ENCODE results near the gene SEMA5B.

The SEMA5B gene

DNA sequence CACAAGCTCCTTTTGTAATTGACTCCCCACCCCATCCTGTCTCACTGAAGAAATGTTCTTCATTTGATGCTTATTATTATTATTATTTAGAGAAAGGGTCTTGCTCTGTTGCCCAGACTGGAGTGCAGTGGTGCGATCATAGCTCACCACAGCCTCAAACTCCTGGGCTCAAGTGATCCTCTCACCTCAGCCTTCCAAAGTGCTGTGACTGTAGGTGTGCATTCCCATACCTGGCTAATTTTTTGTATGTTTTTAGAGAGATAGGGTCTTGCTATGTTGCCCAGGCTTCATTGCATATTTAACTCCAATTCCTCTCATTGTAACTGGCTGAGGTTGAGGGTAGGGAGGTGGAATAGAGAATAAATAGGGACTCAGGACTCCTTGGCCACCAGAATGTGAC is 22.3 kb downstream of the SEMA5B start:
- no peak overlapping the region for H3K27ac ChIP-seq
- no peak for TF ChIP-seq ZFX (IDR thresholded peaks at IDR 0.05; ENCODE audit: borderline replicate concordance)
- TF ChIP-seq, protein P1, sequence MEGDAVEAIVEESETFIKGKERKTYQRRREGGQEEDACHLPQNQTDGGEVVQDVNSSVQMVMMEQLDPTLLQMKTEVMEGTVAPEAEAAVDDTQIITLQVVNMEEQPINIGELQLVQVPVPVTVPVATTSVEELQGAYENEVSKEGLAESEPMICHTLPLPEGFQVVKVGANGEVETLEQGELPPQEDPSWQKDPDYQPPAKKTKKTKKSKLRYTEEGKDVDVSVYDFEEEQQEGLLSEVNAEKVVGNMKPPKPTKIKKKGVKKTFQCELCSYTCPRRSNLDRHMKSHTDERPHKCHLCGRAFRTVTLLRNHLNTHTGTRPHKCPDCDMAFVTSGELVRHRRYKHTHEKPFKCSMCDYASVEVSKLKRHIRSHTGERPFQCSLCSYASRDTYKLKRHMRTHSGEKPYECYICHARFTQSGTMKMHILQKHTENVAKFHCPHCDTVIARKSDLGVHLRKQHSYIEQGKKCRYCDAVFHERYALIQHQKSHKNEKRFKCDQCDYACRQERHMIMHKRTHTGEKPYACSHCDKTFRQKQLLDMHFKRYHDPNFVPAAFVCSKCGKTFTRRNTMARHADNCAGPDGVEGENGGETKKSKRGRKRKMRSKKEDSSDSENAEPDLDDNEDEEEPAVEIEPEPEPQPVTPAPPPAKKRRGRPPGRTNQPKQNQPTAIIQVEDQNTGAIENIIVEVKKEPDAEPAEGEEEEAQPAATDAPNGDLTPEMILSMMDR (IDR thresholded peaks at IDR 0.05) = no peak

DNA sequence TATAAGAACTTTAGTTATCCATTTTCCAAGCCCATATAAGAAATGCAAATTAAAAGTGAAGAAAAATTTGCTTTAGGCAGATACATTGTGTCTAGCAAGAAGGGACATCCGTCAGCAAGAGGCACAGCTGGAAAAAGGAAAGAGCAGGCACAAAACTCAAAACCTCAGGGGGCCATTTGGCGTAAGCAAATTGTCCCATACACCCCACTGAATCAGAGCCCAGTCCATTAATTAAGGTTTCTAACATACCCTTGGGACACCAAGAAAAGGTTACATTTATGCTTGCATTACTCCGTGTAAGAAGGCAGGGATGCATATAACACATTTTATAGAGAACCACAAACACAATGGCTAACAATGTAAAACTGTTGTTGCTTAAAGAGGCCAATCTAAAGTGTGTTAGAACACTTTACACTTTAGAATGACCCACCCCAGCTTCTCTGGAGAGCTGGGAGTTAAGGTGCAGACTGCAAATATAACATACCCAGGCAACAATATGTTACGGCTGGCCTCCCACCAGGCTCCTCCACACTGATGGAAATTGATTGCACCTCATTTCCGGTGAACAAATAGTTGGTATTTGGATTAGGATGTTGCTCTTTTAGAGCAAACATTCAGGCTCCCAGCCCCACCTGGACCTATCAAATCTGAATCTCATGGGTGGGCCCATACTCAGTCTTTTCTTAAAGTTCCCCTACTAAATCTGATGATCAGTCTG is 23.2 kb downstream of the SEMA5B start:
- no peak for TF ChIP-seq ZFX (IDR thresholded peaks at IDR 0.05; ENCODE audit: borderline replicate concordance)
- TF ChIP-seq, protein P1 (IDR thresholded peaks at IDR 0.05) = no peak
- no peak overlapping the region for H3K27ac ChIP-seq

DNA sequence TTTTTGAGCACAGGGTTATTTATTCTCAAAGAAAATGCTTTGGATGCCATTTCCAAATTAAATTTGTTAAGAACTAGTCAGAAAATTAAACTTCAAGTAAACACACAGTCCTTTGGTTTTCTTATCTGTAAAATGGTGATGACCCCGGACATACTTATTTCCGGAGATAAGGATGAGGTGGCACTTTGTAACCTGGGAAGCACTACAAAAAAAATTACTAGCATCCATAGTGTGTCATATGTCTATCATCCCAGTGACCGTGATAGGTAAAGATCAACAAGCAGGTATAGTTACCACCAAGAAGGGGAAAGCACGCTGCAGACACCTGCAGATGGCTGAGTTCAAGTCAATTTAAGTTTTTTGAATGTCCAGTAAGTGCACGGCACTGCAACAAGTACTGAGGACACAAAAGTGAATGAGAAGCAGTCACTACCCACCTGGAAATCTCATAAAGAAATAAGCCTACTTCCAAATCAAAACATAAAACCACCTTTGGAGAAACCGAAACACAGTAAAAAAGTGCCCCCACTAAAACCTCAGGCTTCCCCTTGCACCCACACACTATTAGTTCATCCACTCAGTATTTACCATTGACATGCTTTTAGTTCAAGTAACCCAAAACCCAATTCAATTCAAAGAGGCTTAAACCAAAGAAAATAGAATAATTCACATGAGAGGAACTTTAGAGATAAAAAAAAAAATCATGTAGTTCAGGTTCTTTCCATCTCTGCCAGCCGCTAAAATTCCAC is 24.6 kb downstream of the SEMA5B start:
- TF ChIP-seq, protein P1 (IDR thresholded peaks at IDR 0.05) = no peak
- no peak for TF ChIP-seq ZFX (IDR thresholded peaks at IDR 0.05; ENCODE audit: borderline replicate concordance)
- H3K27ac ChIP-seq = no peak overlapping the region

DNA sequence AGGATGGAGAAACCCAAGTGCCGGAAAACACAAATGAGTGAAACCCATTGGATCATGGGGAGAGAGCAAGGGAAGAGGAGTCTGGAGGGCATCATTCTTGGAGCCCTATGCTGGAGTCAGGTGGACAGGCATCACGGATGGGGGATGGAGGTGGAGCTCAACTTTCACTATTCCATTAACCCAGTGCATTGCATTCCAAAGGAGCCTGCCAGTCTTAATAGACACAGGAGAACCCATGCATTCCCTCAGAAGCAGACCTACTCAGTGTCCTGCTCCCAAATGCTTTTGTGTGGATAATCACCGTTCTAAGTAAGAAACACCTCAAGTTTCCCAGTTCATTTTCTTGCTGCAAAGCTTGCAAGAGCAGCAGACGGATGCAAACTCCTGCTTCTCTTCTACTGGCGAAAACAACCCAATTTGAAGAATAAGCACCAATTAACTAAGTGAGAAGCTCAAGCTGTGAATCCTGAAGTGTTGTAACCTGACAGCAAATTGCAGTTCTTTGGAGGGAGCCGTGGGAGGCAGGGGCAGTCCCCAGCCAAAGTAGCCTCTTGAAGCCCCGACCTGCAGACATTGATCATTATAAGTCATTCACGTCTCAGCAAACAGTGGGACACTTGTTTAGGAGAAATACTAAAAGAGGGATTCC is 25.3 kb downstream of the SEMA5B start:
- TF ChIP-seq, protein P1 (IDR thresholded peaks at IDR 0.05) = no peak
- TF ChIP-seq ZFX (IDR thresholded peaks at IDR 0.05; ENCODE audit: borderline replicate concordance) = no peak
- no peak overlapping the region for H3K27ac ChIP-seq

DNA sequence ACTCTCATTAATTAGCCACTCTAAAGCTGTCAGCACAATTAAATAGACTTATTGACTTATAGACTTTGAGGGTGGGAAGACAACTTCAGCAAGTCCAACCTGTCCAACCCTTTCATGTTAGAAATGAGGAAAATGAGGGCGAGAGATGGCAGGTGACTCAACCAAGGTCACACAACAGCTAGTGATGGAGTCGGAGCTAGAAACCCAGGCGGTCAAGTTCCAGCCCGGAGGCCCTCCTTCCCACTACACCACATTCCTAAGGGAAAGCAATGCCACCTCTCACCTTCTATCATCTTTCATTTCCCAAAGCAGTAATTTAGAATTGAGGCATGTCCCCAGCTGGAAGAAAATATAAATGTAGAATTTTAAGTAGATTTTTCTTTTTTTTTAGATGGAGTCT is 28.7 kb downstream of the SEMA5B start:
- TF ChIP-seq, protein P1 (IDR thresholded peaks at IDR 0.05) = no peak
- TF ChIP-seq ZFX (IDR thresholded peaks at IDR 0.05; ENCODE audit: borderline replicate concordance) = no peak
- H3K27ac ChIP-seq = no peak overlapping the region

DNA sequence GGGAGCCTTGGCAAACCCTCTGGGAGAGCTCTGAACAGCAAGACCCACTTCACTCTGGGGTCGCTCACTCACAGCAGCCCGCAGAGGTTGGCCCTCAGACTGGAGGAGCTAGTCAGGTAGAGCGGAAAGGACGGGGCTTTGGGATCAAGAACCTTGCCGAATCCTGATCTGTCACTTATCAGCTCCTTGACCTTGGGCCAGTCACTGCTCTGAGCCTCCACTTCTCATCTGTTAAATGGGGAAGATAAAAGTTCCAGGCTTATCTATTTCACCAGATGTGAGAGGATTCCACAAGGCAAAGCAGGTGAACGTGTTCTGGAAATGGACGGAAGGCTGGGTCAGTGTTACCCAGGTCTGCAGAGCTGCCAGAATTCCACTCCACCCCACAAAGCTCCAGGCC is 29.4 kb downstream of the SEMA5B start:
- no peak for TF ChIP-seq ZFX (IDR thresholded peaks at IDR 0.05; ENCODE audit: borderline replicate concordance)
- TF ChIP-seq, protein P1 (IDR thresholded peaks at IDR 0.05) = no peak

More for the DNA sequence above, 29.4 kb downstream of the SEMA5B start:
- no peak overlapping the region for H3K27ac ChIP-seq
